ENCODE results near the gene FOLR3. TPM values are rescaled to one million over a fixed set of nuclear protein-coding genes. Genes with fewer than 3 reads are reported as not detected.

FOLR3 gene
- total RNA-seq, 6 experiments from 2014 or later: 9.1 to 13.7 (median 10.9) TPM

- no peak for TF ChIP-seq CTCF (IDR thresholded peaks at IDR 0.05)
- H3K4me3 Mint-ChIP-seq: peak overlapping the region; percentile 96
- H3K27me3 Mint-ChIP-seq (ENCODE audit: insufficient read depth): peaks cover 6% of the 10 kb centered on the region
- no peak for DNase-seq
- 0 out of 2 replicates have a peak, but pooled peaks cover 4% of the 10 kb centered on the region for H3K9me3 Mint-ChIP-seq
- peak overlapping the region; percentile 94 for H3K27ac Mint-ChIP-seq
- H3K4me1 Mint-ChIP-seq (ENCODE audit: low read depth): peaks cover 40% of the 10 kb centered on the region
- peaks cover 40% of the 10 kb centered on the region for H3K36me3 Mint-ChIP-seq (ENCODE audit: low read depth)
Measured at GRCh38 chr11:72102162-72102561, 33.4 kb upstream of the FOLR3 start.

GRCh38 chr11:72102631-72102945, 32.9 kb upstream of the FOLR3 start:
- peaks cover 6% of the 10 kb centered on the region for H3K27me3 Mint-ChIP-seq (ENCODE audit: insufficient read depth)
- H3K9me3 Mint-ChIP-seq: 0 out of 2 replicates have a peak, but pooled peaks cover 4% of the 10 kb centered on the region
- TF ChIP-seq CTCF (IDR thresholded peaks at IDR 0.05): no peak
- peak overlapping the region; percentile 94 for H3K27ac Mint-ChIP-seq
- H3K36me3 Mint-ChIP-seq (ENCODE audit: low read depth): peaks cover 38% of the 10 kb centered on the region
- peaks cover 44% of the 10 kb centered on the region for H3K4me1 Mint-ChIP-seq (ENCODE audit: low read depth)
- H3K4me3 Mint-ChIP-seq: peak overlapping the region; percentile 96
- no peak for DNase-seq

GRCh38 chr11:72102946-72103753, 32.4 kb upstream of the FOLR3 start, which contains the start of gene LAMTOR1:
Gene LAMTOR1, minus strand, starts transcription at chr11:72103297. Its CDS starts 73 bp downstream, at chr11:72103224.
- Mint-ChIP-seq H3K27me3 (ENCODE audit: insufficient read depth) (peaks cover 6% of the 10 kb centered on the region), H3K27ac (peak within 1 kb of the TSS; percentile 94), H3K36me3 (ENCODE audit: low read depth) (peaks cover 38% of the 10 kb centered on the region), H3K4me1 (ENCODE audit: low read depth) (peaks cover 45% of the 10 kb centered on the region), H3K4me3 (peak within 1 kb of the TSS; percentile 96), H3K9me3 (0 out of 2 replicates have a peak, but pooled peaks cover 4% of the 10 kb centered on the region)
- peak; percentile 98 for DNase-seq
- peak; percentile 75 for TF ChIP-seq CTCF (IDR thresholded peaks at IDR 0.05)

- DNase-seq: no peak
- Mint-ChIP-seq H3K36me3 (ENCODE audit: low read depth) (peaks cover 38% of the 10 kb centered on the region), H3K4me1 (ENCODE audit: low read depth) (peaks cover 45% of the 10 kb centered on the region), H3K27me3 (ENCODE audit: insufficient read depth) (peaks cover 6% of the 10 kb centered on the region), H3K9me3 (0 out of 2 replicates have a peak, but pooled peaks cover 4% of the 10 kb centered on the region), H3K27ac (peak overlapping the region; percentile 88), H3K4me3 (peak overlapping the region; percentile 96)
- peak; percentile 43 for TF ChIP-seq CTCF (IDR thresholded peaks at IDR 0.05)
Measured at GRCh38 chr11:72103754-72104167, 31.8 kb upstream of the FOLR3 start.

- no peak within 1 kb of the TSS for H3K4me3 Mint-ChIP-seq
- no peak within 1 kb of the TSS; the same call in 1 of the 2 replicates for H3K27ac Mint-ChIP-seq
- no peak for DNase-seq
- H3K9me3 Mint-ChIP-seq: 0 out of 2 replicates have a peak, but pooled peaks cover 4% of the 10 kb centered on the region
- TF ChIP-seq CTCF (IDR thresholded peaks at IDR 0.05): no peak
- peaks cover 6% of the 10 kb centered on the region for H3K27me3 Mint-ChIP-seq (ENCODE audit: insufficient read depth)
- H3K36me3 Mint-ChIP-seq (ENCODE audit: low read depth): peaks cover 38% of the 10 kb centered on the region
- peaks cover 45% of the 10 kb centered on the region for H3K4me1 Mint-ChIP-seq (ENCODE audit: low read depth)
Measured at GRCh38 chr11:72105888-72106287, 29.6 kb upstream of the FOLR3 start, which contains the start of gene TOMT. Gene TOMT, plus strand, starts transcription at chr11:72105924. Its CDS starts 28 bp downstream, at chr11:72105952.
